Measurements from ENCODE around the gene PPIA.
"Not testable (repeated sequence)": the region's sequence is repeated elsewhere in the genome, so short reads cannot be mapped to it uniquely, and the experiment has no call there.

PPIA gene

DNA sequence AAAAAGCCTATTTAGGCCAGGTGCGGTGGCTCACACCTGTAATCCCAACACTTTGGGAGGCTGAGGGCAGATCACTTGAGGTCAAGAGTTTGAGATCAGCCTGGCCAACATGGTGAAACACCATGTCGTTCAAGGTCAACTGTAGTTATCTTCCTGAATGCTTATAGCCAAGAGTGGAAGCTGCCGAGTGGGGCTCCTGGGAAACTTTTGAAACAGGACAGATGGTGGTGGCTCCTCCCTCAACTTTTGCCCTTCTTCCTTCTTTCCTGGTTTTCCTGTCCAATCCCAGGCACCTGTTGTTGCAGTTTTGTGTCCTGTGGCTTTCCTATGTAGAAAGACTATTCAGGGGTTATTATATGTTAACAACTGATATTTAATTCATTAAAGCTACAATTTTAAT is 8.7 kb upstream of the PPIA start:
- DNase-seq (ENCODE audit: low read depth), result no peak

- DNase-seq (ENCODE audit: low read depth), result no peak
Observed at GRCh38 chr7:44789990-44790389, 6.5 kb upstream of the PPIA start.

- no peak for DNase-seq (ENCODE audit: low read depth)
Observed at GRCh38 chr7:44791278-44792219, 4.9 kb upstream of the PPIA start.

- DNase-seq (ENCODE audit: low read depth), result no peak
Observed at GRCh38 chr7:44793919-44794318, 2.6 kb upstream of the PPIA start.

DNA sequence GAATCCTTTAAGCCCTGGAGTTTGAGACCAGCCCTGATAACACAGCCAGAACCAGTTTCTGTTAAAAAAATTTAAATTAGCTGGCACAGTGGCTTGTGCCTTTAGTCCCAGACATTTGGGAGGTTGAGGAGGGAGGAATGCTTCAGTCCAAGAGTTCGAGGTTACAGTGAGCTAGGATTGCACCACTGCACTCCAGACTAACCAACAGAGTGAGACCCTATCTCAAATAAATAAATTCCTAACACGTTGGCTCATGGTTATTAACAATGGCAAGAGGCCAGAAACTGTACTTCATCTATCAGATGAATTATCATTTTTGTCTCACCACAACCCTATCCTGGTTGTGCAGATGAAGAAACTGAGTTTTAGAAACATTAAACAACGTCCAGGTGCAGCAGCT is 2.1 kb upstream of the PPIA start:
- DNase-seq (ENCODE audit: low read depth), result no peak

DNA sequence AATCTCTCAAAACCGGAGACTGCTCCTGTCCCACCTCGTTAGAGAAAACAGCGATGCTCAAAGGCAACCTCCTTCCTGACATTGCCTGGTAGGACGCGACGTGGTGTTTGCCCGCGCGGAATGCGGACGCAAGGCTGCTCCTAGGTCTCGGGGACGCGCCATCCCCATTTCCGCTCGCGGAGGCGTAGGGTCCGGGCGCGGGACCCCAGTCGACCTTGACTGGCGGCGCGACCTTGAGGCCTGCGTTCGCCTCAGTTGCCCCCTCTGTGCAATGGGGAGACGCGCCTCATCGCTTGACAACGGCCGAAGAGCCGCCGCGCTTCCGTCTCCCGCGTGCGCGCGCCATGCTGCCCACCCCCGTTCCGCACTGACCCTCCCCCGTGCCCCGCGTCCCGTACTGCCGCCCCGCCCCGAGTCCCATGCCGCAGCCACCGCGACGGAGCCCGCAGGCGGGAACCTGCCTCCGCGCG is 412 bp upstream of the PPIA start:
- peak; percentile 12 for DNase-seq (ENCODE audit: low read depth)

DNA sequence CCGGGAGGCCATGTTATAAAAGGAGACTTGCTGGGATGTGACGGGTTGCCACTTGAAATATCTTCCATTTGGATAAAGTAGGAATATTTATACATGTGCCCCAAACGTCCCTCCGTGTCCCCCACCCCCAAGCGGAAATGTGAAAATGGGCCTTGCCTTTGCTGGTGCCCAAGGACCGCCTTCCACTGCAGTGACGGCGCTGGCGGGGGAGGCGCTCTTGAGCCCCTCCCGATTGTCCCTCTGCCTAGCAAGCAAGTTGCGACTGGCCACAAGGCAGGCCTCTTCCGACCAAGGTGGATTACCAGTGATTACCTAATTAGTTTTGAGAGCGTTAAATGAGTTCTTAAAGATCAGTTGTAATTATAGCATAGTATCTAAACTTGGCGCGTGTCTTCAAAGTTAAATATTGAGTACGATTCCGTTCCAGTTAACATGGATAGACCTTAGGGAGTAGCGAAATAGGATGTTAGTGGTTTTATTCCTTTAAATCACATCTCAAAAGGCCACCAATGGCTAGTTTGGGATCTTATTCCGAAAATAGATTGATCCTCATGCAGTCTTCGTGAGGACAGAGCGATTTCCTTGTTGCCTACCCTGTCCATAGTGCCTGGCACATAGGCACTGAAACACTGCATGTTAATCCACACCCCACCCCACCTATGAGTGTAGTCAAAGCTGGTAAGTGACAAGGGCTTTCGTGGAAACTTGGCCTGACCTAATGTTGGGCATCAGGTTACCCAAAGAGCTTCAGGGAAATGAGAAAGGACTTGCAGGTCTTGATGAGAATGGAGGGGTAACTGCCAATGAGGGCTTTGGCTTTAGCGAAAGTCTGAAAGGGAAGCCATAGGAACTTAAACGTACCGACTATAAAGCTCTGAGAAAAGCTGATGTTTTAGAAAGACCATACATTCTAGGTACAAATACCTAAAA is 1.1 kb downstream of the PPIA start:
- DNase-seq (ENCODE audit: low read depth), result peak; percentile 71

- DNase-seq (ENCODE audit: low read depth), result no peak
Observed at GRCh38 chr7:44798649-44799305, 2.3 kb downstream of the PPIA start.

- DNase-seq (ENCODE audit: low read depth), result no peak
Observed at GRCh38 chr7:44799939-44800338, 3.5 kb downstream of the PPIA start.

DNA sequence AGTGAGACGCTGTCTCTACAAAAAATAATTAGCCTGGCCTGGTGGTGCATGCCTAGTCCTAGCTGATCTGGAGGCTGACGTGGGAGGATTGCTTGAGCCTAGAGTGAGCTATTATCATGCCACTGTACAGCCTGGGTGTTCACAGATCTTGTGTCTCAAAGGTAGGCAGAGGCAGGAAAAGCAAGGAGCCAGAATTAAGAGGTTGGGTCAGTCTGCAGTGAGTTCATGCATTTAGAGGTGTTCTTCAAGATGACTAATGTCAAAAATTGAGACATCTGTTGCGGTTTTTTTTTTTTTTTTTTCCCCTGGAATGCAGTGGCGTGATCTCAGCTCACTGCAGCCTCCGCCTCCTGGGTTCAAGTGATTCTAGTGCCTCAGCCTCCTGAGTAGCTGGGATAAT is 5.4 kb downstream of the PPIA start:
- no peak for DNase-seq (ENCODE audit: low read depth)

DNA sequence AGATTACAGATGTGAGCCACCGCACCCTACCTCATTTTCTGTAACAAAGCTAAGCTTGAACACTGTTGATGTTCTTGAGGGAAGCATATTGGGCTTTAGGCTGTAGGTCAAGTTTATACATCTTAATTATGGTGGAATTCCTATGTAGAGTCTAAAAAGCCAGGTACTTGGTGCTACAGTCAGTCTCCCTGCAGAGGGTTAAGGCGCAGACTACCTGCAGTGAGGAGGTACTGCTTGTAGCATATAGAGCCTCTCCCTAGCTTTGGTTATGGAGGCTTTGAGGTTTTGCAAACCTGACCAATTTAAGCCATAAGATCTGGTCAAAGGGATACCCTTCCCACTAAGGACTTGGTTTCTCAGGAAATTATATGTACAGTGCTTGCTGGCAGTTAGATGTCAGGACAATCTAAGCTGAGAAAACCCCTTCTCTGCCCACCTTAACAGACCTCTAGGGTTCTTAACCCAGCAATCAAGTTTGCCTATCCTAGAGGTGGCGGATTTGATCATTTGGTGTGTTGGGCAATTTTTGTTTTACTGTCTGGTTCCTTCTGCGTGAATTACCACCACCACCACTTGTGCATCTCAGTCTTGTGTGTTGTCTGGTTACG is 6.0 kb downstream of the PPIA start:
- DNase-seq (ENCODE audit: low read depth), result no peak

DNA sequence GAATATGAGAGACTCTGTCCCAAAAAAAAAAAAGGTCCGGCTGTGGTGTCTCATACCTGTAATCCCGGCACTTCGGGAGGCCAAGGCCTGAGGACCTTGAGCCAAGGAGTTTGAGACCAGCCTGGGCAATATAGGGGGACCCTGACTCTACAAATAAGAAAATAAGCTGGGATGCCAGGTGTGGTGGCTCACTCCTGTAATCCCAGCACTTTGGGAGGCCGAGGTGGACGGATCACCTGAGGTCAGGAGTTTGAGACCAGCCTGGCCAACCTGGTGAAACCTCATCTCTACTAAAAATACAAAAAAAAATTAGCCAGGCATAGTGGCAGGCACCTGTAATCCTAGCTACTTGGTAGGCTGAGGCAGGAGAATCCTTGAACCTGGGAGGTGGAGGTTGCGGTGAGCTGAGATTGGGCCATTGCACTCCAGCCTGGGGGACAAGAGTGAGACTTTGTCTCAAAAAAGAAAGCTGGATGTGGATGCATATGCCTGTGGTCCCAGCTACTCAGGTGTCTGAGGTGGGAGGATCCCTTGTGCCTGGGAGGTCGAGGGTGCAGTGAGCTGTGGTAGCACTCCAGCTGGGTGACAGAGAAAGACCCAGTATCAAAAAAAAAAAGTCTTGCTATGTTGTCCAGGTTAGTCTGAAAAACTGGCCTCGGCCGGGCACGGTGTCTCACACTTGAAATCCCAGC is 7.5 kb downstream of the PPIA start:
- not testable (repeated sequence) for DNase-seq (ENCODE audit: low read depth)

GRCh38 chr7:44805950-44806349 is 9.5 kb downstream of the PPIA start:
- no peak for DNase-seq (ENCODE audit: low read depth)

DNA sequence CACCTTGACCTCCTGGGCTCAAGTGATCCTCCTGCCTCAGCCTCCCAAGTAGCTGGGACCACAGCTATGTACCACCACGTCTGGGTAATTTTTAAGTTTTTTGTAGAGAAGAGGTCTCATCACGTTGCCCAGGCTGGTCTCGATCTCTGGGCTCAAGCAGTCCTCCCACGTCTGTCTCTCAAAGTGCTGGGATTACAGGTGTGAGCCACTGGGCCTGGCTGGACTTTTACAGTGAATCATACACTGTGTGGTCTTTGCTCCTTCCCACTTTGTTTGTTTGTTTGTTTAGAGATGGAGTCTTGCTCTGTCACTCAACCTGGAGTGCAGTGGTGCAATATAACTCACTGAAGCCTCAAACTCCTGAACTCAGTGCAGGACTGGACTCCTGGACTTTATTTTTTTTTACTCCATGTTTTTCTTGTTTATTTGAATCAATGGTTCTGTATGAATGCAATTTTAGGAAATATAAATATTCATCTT is 12.5 kb downstream of the PPIA start:
- DNase-seq (ENCODE audit: low read depth), result no peak

GRCh38 chr7:44811093-44811492 is 14.6 kb downstream of the PPIA start:
- DNase-seq (ENCODE audit: low read depth), result no peak

DNA sequence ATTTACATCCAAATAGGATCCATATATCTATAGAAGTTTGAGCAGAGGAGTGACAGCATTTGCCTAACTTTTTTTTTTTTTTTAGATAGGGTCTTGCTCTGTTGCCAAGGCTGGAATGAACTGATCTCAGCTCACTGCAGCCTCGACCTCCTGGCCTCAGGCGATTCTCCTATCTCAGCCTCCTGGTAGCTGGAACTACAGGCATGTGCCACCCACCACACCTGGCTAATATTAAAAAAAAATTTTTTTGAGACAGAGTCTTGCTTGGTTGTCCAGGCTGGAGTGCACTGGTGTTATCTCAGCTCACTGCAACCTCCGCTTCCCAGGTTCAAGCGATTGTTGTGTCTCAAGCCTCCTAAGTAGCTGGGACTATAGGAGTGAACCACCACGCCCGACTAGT is 15.1 kb downstream of the PPIA start:
- no peak for DNase-seq (ENCODE audit: low read depth)

DNA sequence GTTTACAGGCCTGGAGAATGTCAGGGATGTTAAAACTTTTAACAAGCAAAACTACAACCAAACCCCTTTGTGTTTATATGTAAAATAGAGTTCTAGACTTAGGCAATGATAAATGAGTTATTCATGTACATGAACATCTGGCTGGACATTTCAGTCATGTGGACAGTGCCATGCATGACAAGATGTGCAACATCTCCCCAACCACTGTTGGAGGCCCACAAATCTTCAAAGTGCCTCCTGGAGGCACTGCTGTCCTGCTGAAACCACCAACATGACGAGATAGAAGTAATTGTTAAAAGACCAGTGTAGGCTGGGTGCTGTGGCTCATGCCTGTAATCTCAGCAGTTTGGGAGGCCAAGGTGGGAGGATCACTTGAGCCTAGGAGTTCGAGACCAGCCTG is 18.4 kb downstream of the PPIA start:
- no peak for DNase-seq (ENCODE audit: low read depth)

DNA sequence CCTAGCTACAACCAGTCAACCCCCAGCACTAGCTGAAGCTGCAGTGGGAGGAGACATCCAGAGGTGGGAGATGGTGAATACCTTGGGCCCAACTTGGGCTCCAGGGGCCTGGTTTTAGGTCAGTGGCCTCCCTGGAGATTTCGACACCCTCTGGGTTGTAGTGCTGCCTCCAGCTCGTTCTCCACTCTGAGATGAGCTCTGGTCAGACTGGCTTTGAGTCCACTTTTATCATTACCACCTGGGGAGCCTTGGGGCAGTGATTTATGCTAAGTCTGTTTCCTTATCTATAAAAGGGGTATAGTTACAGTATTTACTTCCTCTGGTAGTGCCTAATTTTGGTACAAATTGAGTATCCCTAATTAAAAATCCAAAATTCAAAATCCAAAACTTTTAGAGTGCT is 22.8 kb downstream of the PPIA start:
- no peak for DNase-seq (ENCODE audit: low read depth)

GRCh38 chr7:44823255-44823781 is 26.8 kb downstream of the PPIA start:
- DNase-seq (ENCODE audit: low read depth), result no peak

GRCh38 chr7:44824894-44825526 is 28.5 kb downstream of the PPIA start:
- DNase-seq (ENCODE audit: low read depth), result peak; percentile 32

All from GM04504 (cell line).